Activated naive CD4-positive, alpha-beta T cell treated with Interleukin-2 at 50 U/mL for 16 hours (primary cell): ENCODE data around the gene MPC1.
"Not testable (repeated sequence)": the region's sequence is repeated elsewhere in the genome, so short reads cannot be mapped to it uniquely, and the experiment has no call there.

Experiments
- DNase-seq: peaks from one replicate; pipeline ENCODE4 v3.0.0-alpha.2; 2020

Gene MPC1

DNA sequence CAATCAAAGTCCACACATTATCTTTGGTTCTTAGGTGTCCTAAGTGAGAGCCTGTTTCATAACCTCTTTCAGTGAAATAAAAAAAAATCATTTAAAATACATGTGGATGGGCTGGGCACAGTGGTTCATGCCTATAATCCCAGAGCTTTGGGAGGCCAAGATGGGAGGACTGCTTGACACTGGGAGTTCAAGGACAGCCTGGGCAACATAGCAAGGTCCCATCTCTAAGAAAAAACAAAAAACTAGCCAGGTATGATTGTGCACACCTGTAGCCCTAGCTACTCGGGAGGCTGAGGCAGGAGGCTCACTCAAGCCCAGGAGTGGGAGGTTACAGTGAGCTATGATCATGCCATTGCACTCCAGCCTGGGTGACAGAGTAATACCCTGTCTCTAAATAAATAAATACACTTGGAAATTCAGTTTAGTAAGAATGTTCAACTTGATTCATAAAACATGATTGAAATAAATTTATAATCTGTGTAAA lies 3.6 kb downstream of the MPC1 start:
- DNase-seq = no peak

DNA sequence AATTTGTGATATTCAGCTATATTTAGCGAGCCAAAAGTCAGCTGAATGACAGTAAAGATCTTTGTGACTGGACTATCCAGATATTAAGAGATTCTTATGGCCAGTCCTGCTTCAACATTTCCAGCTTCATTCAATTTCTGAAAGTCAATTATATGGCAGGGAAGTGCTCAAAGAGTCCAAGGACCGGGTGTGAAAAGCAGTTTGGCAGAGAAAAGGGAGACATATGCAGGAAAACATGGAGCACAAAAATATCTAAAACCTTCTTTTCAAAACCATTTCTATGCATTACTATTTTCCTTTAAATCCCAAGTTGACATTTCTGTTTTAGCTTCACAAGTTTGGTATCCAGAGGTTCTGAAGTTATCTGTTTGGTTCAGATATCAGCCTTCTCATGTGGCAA lies 5.0 kb downstream of the MPC1 start:
- no peak for DNase-seq

DNA sequence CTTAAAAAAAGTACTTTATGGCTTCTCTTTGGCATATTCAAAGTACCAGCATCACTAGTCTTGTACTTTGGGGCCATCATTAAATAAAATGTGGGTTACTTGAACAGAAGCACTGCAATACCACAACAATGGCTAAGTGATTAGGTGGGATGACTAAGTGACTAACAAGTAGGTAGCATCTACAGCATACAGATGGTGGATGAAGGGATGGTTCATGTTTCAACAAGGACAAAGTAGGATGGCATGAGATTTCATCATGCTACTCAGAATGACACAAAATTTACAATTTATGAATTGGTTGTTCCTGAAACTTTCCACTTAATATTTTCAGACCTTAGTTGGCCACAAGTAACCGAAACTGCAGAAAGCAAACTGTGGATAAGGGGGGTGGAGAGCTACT lies 7.7 kb downstream of the MPC1 start:
- DNase-seq = no peak

DNA sequence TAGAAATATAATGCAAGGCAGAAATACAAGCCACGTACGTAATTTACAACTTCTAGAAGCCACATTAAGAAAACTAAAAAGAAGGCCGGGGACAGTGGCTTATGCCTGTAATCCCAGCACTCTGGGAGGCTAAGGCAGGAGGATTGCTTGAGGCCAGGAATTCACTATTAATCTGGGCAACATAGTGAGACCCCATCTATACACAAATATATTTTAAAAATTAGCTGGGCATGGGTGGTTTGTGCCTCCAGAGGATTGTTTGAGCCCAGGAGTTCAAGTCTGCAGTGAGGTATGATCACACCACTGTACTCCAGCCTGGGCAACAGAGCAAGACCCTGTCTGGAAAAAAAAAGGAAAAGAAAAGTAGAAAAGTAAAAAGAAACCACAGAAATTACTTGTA lies 12.3 kb downstream of the MPC1 start:
- no peak for DNase-seq

DNA sequence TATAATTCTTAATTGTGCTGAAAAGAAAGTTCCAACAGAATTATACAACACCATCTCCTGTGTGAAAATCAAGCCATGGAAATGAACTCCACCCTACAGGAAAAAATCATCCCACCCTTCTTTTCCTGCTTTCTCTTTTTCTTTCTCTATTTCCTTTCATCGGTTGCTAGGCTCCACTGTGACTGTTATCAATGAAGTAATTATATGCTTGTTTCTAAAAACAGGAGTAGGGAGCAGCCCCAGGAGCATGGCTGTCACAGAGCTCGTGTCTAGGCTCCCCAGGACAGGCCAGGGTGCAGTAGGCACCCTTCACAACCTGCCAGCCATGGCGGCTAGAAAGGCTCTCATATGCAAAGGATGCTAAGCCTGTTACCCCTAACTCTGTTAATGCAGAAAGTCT lies 13.0 kb downstream of the MPC1 start:
- DNase-seq = no peak

DNA sequence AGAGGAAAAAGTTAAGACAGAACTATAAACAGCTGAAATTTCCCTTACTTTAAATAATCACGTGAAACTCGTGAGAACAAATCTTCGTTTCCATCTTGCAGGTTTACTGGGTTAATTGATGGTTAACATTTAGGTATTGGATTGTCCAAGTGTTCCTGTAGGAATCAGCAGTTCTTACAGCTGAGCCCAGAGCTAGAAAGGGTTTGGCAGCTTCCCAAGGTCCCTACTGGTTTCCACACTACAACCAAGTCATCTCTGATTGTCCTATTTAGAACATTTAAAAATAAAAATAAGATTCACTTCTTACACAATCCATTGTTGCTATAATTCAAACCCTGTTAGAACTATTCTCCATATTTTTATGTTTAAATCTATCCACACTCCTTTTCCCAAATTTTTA lies 15.8 kb downstream of the MPC1 start:
- no peak for DNase-seq

DNA sequence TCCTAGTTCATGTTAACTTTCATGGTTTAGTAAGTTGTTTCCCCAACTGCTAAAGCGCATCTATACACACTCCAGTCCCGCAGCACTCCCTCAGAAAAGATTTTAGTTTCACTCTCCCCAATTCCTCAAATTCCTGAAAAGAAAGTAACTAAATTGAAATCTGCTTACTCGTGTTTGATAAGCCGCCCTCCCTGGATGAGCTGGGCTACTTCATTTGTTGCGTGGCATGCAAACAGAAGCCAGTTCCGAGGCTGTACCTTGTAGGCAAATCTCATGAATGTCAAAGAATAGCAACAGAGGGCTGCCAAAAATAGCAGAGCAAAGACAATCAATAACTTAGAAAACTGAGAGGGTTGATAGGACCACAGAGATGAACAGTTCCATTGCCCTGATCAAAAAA lies 16.9 kb downstream of the MPC1 start:
- DNase-seq = no peak

DNA sequence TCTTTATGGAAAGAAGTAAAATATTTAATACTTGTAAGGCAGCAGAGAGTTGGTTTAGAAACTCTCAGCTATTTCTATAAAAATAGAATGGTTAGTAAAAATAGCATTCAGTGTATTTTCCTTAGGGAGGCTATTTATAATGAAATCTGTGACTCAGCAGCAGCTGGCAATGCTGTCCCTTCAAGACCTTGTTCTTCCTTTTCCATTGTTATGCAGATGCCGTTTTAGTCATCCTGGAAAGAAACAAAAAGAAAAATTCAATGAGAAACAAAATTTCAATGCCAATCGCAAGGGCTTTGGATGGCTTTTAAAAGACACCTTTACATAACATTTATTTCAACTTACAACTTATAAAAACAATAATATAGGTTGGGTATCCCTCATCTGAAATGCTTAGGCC lies 17.5 kb downstream of the MPC1 start:
- no peak for DNase-seq

DNA sequence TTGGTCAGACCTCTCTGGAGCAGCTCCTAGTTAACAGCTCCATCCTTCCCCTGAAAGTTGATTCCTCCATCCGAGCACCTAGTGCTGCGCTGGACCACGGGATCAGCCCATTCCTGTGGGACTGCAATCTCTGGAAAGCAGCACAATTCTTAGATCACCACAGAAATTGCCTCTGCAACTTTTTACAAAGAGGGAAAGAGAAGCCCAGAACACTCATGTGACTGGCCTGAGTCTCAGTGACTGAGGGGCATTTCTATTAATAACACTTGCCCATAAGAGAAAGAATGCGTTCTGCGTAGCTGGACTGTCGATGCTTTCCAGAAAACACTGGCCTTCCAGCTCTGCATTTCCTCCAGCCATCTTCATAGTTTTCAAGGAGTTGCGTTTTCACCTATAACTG lies 18.3 kb downstream of the MPC1 start:
- no peak for DNase-seq

DNA sequence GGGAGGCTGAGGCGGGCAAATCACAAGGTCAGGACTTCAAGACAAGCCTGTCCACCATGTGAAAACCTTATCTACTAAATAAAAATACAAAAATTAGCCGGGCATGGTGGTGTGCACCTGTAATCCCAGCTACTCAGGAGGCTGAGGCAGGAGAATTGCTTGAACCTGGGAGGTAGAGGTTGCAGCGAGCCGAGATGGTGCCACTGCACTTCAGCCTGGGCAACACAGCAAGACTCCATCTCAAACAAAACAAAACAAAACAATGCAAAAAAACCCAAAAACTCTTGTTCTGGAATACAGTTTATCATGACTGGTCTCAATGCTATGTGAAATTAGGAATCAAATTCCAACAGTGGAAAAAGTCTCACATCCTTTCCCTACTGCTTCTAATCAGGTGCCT lies 20.3 kb downstream of the MPC1 start:
- DNase-seq = not testable (repeated sequence)

DNA sequence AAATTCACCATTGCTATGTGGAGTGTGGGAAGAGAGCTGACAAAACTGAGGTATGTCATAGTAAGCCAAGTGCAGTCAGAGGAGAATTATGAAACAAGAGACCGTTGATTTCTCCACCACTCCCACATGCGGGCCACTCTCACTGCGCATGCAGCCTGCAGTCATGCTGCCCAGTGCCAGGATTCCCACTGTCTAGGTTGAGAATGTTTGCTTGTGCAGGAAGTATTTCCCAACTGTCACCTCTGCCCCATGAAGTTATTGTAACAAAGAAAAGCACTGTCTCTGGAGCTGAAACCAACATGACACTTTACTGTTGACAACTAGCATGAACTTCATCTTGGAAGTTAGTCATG lies 21.7 kb downstream of the MPC1 start:
- no peak for DNase-seq

DNA sequence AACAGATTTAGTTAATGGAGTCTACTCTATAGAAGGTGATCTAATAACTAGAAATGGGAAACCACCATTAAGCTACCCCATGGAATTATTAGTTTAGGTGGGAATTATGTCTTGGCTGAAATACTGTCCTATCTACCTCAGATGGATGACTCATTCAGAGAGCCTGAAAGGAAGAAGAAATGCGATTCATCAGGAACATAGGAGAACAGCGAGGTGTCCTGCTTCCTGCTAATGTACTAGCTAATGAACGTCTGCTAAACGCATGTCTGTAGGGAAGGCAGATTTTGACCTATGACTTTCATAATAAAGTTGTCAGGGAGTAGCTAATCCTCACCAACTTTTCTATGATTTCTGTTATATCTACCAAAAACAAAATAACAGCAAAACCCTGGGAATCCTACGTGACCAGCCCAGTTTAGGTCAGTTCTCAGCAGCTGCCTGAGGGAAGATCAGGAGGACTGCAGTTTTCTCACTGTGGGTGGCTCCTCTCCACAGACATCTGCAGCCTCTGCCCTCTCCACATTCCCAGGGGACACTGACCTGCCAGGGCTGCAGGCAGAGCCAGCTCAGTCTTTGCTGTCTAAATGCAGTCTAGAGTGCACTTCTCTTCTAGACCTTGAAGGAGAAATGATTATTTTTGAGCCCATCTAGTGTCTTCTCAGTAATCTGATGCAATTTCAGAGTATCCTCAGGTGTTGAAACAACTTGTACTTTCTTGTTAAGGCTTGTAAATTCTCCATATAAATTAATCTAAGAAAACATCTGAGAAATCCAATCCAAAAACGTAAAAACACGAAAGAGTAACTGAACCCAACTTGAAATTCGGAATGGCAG lies 22.3 kb downstream of the MPC1 start:
- no peak for DNase-seq

DNA sequence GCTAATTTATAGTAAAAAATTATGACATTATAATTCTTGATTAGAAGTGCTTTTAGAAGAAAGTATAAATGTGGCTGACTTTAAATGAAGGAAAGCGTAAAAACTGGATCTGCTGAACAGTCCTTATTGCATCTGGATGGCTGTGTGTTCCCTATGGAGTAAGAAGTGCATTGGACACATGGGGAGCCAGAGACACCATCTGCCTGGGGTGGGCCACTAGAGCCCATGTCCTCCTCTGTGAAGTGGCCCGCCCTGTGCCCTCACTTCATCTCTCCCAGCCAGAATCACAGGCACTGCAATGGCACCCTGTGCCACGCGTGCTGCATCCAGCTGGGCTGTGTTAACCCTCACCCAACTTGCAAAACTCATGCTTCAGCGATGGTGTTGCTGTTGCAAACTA lies 27.2 kb downstream of the MPC1 start:
- DNase-seq = no peak

DNA sequence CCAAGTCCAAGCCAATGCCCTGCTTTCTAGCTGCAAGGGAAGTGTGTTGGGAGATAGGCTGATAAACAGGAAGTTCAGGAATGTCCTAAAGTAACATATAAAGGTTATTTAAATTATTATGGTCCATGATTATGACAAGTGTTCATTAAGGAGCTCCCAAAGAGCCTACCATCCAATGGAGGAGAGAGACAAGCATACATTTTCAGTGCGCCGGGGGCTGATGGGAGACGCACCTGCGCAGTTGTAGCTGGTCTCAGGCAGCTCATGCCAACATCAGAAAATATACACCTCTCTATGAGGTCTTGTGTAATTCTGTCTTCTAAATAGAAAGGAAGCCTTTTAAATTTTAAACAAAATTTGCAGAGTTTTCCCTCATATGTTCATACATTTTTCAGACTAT lies 27.8 kb downstream of the MPC1 start:
- no peak for DNase-seq

DNA sequence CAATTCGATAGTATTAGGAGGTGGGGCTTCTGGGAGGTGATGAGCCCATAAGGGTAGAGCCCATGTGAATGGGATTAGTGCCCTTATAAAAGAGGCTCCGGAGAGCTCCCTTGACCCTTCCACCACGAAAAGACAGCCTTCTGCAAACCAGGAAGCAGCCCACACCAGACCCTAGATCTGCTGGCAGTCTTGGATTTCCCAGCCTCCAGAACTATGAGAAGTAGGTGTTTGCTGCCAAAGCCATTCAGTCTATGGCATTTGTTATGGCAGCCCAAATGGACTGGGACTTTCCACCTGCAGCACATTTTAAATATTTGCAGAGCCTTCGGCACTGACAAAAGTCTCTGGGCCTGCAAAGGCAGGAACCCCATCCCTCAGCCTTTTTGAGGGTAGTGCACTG lies 28.6 kb downstream of the MPC1 start:
- DNase-seq = no peak

DNA sequence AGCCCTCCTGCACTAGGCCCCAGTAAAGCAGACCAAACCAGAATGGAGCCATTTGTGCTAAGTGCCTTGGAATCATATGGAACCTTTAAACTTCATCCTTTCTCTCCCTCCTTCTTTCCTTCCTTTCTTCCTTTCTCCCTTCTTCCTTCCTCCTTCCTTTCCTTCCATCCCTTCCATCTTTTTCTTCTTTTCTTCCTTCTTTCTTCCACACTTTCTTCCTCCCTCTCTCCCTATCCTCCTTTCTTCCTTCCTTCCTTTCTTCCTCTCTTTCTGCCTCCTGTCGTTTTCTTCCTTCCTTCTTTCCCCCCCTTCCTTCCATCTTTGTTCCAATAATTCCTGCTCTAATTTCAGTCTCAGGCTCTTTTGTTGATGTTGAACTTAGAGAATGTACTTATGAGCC lies 29.2 kb downstream of the MPC1 start:
- DNase-seq = no peak

DNA sequence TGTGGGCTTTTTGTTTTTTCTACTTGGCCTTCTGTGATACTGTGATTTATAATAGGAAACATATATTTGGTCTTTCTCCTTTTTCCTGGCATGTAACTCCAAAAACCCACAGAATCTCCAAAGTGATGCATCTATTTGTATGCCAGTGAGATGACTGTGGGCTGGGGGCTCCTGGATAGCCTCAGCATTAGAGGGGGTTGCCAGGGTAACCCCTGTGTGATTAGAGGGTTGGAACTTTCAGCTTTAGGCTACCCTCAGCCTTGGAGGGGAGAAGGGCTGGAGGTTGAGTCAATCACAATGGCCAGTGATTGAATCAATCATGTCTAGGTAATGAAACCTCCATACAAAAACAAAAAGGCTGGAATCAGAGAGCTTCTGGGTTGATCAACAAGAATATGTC lies 29.8 kb downstream of the MPC1 start:
- DNase-seq = no peak

DNA sequence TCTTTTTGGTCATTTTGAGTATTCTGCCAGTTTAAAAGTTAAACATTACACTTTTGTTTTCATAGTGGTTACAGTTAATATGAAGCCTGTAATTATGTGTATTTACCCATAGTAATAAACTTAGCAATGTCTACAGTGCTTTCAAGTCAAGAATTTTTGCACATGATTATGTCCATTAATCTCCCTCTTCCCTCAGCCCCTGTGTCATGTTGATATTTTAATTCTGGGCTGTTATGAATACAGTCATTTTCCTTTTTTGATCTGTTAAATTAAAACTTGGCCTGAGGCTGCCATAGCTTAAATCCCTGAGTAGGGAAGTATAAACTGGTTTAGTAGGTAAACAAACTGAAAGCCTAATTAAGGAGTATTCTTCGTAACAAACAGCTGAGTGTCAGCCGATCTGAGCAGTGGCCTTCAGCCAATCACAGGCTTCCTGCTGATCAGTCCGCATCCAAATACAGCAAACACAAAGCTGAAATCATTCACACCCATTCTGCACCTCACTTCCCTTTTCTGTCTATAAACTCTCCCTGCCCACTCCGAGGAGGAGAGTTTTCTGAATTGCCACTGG lies 30.9 kb downstream of the MPC1 start:
- DNase-seq = no peak

DNA sequence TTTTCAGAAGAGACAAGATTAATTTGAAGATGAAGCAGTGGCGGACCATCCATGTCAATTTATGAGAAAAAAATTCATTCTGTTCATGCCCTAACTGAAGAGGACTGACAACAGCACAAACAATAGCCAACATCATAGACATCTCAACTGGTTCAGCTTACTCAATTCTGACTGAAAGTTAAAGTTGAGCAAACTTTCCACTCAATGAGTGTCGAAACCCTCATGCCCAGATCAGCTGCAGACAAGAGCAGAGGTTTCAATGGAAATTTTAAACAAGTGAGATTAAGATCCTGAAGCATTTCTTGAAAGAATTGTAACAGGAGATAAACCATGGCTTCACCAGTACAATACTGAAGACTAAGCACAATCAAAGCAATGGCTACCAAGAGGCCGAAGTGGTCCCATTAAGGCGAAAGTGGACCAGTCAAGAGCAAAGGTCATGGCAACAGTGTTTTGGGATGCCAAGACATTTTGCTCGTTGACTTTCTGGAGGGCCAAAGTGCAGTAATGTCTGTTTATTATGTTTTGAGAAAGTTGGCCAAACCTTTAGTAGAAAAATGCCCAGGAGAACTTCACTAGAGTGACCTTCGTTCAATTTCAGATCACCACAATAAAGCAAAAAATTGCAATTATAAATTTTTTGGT lies 34.3 kb downstream of the MPC1 start:
- DNase-seq = no peak

DNA sequence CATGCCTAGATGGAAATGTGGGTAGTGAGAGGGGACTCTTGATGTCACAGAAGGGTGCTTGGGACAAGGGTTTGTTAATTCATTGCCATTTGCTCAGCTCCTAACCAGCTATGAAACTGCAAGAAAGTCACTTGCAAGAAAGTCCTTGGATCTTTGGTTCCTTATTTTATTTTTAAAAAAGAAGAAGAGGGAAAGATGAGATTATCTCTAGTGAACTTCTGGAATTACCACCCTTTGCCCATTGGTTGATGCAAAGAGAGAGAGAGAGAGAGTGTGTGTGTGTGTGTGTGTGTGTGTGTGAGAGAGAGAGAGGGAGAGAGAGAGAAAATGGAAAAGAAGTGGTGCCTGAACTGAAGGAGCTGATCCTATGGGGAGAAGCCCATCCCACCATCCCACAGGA lies 35.8 kb downstream of the MPC1 start:
- DNase-seq = no peak

DNA sequence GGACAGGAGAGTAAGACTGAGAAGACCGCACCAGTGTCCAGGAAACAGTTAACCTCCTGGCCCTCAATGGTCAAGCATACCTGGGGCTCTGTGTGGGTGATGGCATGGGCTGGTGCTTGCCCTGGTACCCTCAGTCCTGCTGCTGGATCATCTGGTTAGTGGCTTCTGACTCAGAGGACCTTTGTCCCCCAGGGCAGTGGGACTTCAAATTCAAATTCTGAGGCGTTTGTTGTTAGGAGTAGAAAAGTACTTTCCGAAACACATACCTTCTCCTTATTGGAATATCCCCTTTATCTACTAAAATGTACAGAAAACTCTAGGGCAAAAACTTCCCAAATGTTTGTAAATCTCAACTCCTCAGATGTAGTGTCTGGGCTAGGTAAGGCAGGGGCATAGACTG lies 36.3 kb downstream of the MPC1 start:
- DNase-seq = no peak

DNA sequence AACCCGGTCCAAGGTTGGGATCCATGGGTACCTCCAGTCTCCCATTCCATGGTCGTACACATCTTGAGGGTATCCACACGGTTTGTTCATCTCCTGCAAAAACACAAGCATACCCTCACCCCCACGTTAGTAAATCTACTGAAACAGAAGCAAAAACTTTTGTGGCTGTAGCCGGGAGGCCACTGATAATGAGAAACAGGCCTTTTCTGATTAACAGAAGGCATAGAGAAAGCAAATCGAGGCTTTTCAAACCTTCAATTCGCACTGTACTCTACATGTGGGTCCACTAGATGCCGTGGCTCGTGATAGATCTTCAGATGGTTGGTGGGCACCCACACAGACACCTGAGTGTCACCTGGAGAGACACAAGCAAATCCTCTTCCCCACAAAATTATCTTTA lies 37.1 kb downstream of the MPC1 start:
- not testable (repeated sequence) for DNase-seq

DNA sequence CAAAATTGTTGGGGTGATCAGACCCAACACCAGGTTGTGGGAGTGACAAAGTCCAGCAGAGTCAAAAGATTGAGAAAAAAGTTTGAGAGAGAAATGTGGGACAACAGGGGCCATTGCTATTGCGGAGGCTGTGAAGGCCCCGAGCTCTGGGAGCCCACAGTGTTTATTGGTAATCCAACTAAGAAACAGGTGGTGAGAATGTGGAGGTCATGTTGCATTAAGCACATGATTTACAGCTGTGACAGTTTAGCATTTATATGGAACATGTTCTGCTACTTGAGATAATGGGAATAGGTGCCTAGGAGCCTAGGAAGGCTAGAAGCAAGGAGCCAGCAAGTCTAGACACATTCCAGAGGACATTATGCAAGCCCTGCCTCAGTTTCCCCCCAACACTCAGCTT lies 37.8 kb downstream of the MPC1 start:
- DNase-seq = not testable (repeated sequence)

DNA sequence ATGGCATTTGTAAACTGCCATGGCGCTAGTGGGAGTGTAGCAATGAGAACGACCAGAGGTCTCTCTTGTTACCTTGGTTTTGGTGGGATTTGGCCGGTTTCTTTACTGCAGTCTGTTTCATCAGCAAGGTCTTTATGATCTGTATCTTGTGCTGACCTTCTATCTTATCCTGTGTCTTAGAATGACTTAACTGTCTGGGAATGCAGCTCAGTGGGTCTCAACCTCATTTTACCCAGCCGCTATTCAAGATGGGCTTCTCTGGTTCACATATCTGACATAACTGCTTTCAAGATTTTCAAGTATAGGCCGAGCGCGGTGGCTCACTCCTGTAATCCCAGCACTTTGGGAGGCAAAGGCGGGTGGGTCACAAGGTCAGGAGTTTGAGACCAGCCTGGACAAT lies 38.5 kb downstream of the MPC1 start:
- no peak for DNase-seq

DNA sequence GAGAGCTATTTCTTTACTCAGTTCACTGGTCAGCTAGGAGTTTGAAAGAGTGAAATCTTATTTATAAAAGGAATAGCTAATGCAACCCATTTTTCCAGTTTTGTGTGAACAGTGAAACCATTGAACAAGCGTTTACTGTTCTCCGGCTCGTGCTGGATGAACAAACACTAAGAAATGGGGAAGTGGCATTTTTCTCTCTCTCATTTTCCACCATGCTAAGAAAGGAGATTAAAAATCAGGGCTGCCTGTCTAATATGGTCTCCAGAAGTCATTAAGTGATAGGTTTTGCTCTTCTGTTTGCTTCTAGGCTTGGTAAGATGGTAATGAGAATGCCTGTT lies 39.6 kb downstream of the MPC1 start:
- DNase-seq = no peak
